Thyroid gland (tissue), 4 donors: ENCODE measurements around the gene PLXNA4. TPM values are rescaled to one million over a fixed set of nuclear protein-coding genes. Genes with fewer than 3 reads are reported as not detected.

ENCODE experiments used
- DNase-seq, 2 donors: peaks; one replicate each; pipeline ENCODE4 v3.0.0-alpha.2; 2019
- H3K27ac ChIP-seq, 3 donors: fragments of 200-600 bp; sonication (generic); 1 replicate in 2 of 3; 2 replicates in 1 of 3; pipeline ENCODE4 v1.5.1; 2016 to 2019; ENCODE audit warnings: mild to moderate bottlenecking in 1 of 3, moderate library complexity in 1 of 3
- H3K27me3 ChIP-seq: fragments of 200-600 bp; sonication (generic); one replicate; pipeline ENCODE4 v1.5.1; 2019
- H3K36me3 ChIP-seq, 2 donors: fragments of 200-600 bp; sonication (generic); one replicate each; pipeline ENCODE4 v1.5.1; 2016 to 2019
- H3K4me1 ChIP-seq, 2 donors: fragments of 200-600 bp; sonication (generic); one replicate each; pipeline ENCODE4 v1.5.1; 2017 to 2019
- H3K4me3 ChIP-seq, 3 donors: fragments of 200-600 bp; sonication (generic); replicated peaks in 1 of 3; 1 replicate in 2 of 3; 2 replicates in 1 of 3; pipeline ENCODE4 v1.5.1; 2016; ENCODE audit warnings: mild to moderate bottlenecking in 1 of 3
- H3K9me3 ChIP-seq: fragments of 200-600 bp; sonication (generic); one replicate; pipeline ENCODE4 v1.5.1; 2017
- CTCF ChIP-seq, 6 experiments: fragments of 200-600 bp in 3 of 6; fragments of 450-650 bp in 3 of 6; sonication (generic) in 3 of 6; IDR thresholded peaks; one replicate each; pipeline ENCODE4 v1.5.1; 2016 to 2019; ENCODE audit warnings: antibody characterized with exemption in 6 of 6, mild to moderate bottlenecking in 2 of 6, inconsistent platforms in 1 of 6, moderate library complexity in 1 of 6
- POLR2A ChIP-seq, 2 donors: fragments of 450-650 bp; IDR thresholded peaks; one replicate each; pipeline ENCODE4 v1.6.1; 2017; ENCODE audit warnings: antibody characterized with exemption in 2 of 2, mild to moderate bottlenecking in 2 of 2, moderate library complexity in 1 of 2
- WGBS, 2 donors: methylation state at CpG; one replicate each; pipeline ENCODE4 v1.1.5; 2017; 5-methylcytosine and 5-hydroxymethylcytosine counted together
- intact Hi-C: fragments of 100-400 bp; cut with DNase I; formaldehyde crosslinking; loops from one replicate; pipeline ENCODE4 v1.15.1; 2023
- total RNA-seq, 4 donors: library from RNA; depleted of rRNA; stranded (reverse); fragments of >200 nt; gene quantifications; one replicate each; pipeline ENCODE4 v1.2.3, GENCODE V29; 2016

Gene PLXNA4
- 1 to 10 TPM; 1.3 to 8.3 (median 2.4) TPM for total RNA-seq

- H3K36me3 ChIP-seq = no peaks in the 10 kb centered on the region
- DNase-seq = peak in 1 of 2 donors; percentile 20
- no peaks in the 10 kb centered on the region for H3K9me3 ChIP-seq
- H3K27ac ChIP-seq = no peak within 1 kb of the TSS
- H3K4me3 ChIP-seq = peak within 1 kb of the TSS in 2 of 3 donors; percentile 30 to 41
- intact Hi-C loops = loop anchor here (10.0 kb wide), 1 partner anchor 631 kb away; no protein-coding TSS in a partner anchor
- 1 to 3% methylated on average over 10 to 14 of the region's 67 CpGs for WGBS, 2 donors
- TF ChIP-seq POLR2A (IDR thresholded peaks at IDR 0.05) (no peak), CTCF (IDR thresholded peaks at IDR 0.05) (no peak)
- H3K4me1 ChIP-seq = peaks cover 4 to 11% of the 10 kb centered on the region in 2 donors
- H3K27me3 ChIP-seq = no peaks in the 10 kb centered on the region
Measured at GRCh38 chr7:132575982-132576720, at the start of gene PLXNA4. Gene PLXNA4 (minus strand): TSS chr7:132576470. CDS start chr7:132508693, 67,777 bp downstream.

- Histone ChIP-seq H3K9me3 (no peaks in the 10 kb centered on the region), H3K4me3 (no peak overlapping the region), H3K27ac (no peak overlapping the region), H3K36me3 (no peaks in the 10 kb centered on the region), H3K4me1 (no peaks in the 10 kb centered on the region), H3K27me3 (no peaks in the 10 kb centered on the region)
- no peak for TF ChIP-seq POLR2A (IDR thresholded peaks at IDR 0.05)
- no peak for TF ChIP-seq CTCF (IDR thresholded peaks at IDR 0.05)
- 83 to 89% methylated on average over 2 of the region's 2 CpGs for WGBS, 2 donors
- intact Hi-C loops = no loop called here
- no peak for DNase-seq
Measured at GRCh38 chr7:132625651-132626050, 49.4 kb upstream of the PLXNA4 start.

- intact Hi-C loops = no loop called here
- TF ChIP-seq CTCF (IDR thresholded peaks at IDR 0.05) = no peak
- TF ChIP-seq POLR2A (IDR thresholded peaks at IDR 0.05) = no peak
Measured at GRCh38 chr7:132622081-132622480, 45.8 kb upstream of the PLXNA4 start.

GRCh38 chr7:132619967-132620366 is 43.7 kb upstream of the PLXNA4 start:
- WGBS, 2 donors = 96 to 97% methylated on average over 6 of the region's 6 CpGs
- Histone ChIP-seq H3K27me3 (no peaks in the 10 kb centered on the region), H3K4me1 (peaks cover 0 to 2% of the 10 kb centered on the region in 2 donors), H3K9me3 (no peaks in the 10 kb centered on the region), H3K4me3 (no peak overlapping the region), H3K27ac (no peak overlapping the region), H3K36me3 (no peaks in the 10 kb centered on the region)
- TF ChIP-seq CTCF (IDR thresholded peaks at IDR 0.05) (no peak), POLR2A (IDR thresholded peaks at IDR 0.05) (no peak)
- no peak for DNase-seq
- intact Hi-C loops = no loop called here

More at GRCh38 chr7:132622081-132622480, 45.8 kb upstream of the PLXNA4 start:
- no peaks in the 10 kb centered on the region for H3K4me1 ChIP-seq
- H3K9me3 ChIP-seq = no peaks in the 10 kb centered on the region
- no peak for DNase-seq
- 96 to 98% methylated on average over 4 of the region's 4 CpGs for WGBS, 2 donors
- no peaks in the 10 kb centered on the region for H3K36me3 ChIP-seq
- no peak overlapping the region for H3K27ac ChIP-seq
- H3K4me3 ChIP-seq = no peak overlapping the region
- no peaks in the 10 kb centered on the region for H3K27me3 ChIP-seq

- H3K27ac ChIP-seq = no peak overlapping the region
- intact Hi-C loops = no loop called here
- no peaks in the 10 kb centered on the region for H3K36me3 ChIP-seq
- H3K9me3 ChIP-seq = no peaks in the 10 kb centered on the region
- 84 to 85% methylated on average over 2 of the region's 2 CpGs for WGBS, 2 donors
- H3K4me3 ChIP-seq = no peak overlapping the region
- H3K4me1 ChIP-seq = peaks cover 0 to 3% of the 10 kb centered on the region in 2 donors
- no peak for DNase-seq
- H3K27me3 ChIP-seq = no peaks in the 10 kb centered on the region
- TF ChIP-seq POLR2A (IDR thresholded peaks at IDR 0.05) (no peak), CTCF (IDR thresholded peaks at IDR 0.05) (no peak)
Measured at GRCh38 chr7:132618956-132619305, 42.7 kb upstream of the PLXNA4 start.
